Gastrocnemius medialis (tissue), 4 donors: ENCODE results near the gene SLC7A6.
"Not testable (repeated sequence)": the region's sequence is repeated elsewhere in the genome, so short reads cannot be mapped to it uniquely, and the experiment has no call there.

Experiments
- POLR2A ChIP-seq, 2 donors: fragments of 450-650 bp; IDR thresholded peaks; one replicate each; pipeline ENCODE4 v1.6.1; 2017; ENCODE audit warnings: antibody characterized with exemption in 2 of 2, mild to moderate bottlenecking in 2 of 2, moderate library complexity in 2 of 2
- TF ChIP-seq, protein P1 (sequence below), 5 experiments: fragments of 450-650 bp in 3 of 5; fragments of 200-600 bp in 2 of 5; sonication (generic) in 2 of 5; IDR thresholded peaks in 4 of 5; conservative IDR thresholded peaks in 1 of 5; 1 replicate in 4 of 5; 2 replicates in 1 of 5; pipeline ENCODE4 v1.5.1; 2016 to 2019; ENCODE audit warnings: antibody characterized with exemption in 5 of 5, mild to moderate bottlenecking in 3 of 5, moderate library complexity in 3 of 5

- TF ChIP-seq, protein P1, sequence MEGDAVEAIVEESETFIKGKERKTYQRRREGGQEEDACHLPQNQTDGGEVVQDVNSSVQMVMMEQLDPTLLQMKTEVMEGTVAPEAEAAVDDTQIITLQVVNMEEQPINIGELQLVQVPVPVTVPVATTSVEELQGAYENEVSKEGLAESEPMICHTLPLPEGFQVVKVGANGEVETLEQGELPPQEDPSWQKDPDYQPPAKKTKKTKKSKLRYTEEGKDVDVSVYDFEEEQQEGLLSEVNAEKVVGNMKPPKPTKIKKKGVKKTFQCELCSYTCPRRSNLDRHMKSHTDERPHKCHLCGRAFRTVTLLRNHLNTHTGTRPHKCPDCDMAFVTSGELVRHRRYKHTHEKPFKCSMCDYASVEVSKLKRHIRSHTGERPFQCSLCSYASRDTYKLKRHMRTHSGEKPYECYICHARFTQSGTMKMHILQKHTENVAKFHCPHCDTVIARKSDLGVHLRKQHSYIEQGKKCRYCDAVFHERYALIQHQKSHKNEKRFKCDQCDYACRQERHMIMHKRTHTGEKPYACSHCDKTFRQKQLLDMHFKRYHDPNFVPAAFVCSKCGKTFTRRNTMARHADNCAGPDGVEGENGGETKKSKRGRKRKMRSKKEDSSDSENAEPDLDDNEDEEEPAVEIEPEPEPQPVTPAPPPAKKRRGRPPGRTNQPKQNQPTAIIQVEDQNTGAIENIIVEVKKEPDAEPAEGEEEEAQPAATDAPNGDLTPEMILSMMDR (IDR thresholded peaks at IDR 0.05 in 4 of 5, conservative IDR thresholded peaks at IDR 0.05 in 1 of 5) = not testable (repeated sequence)
- not testable (repeated sequence) for TF ChIP-seq POLR2A (IDR thresholded peaks at IDR 0.05)
Observed at GRCh38 chr16:68288796-68289195, 24.5 kb downstream of the SLC7A6 start.
